BLaER1 treated with 17β-estradiol and CSF1 and Interleukin-3, amounts not matched to agents 10 nM and 100 nM (cell line): ENCODE data around the gene PANX1.

Source experiments
- H3K27ac ChIP-seq, 11 experiments: shearing (Covaris generic); formaldehyde crosslinking; 2 replicates each; pipeline ENCODE4 v1.8.1; 2022
- H3K27me3 ChIP-seq, 11 experiments: shearing (Covaris generic); formaldehyde crosslinking; 2 replicates each; pipeline ENCODE4 v1.8.1; 2022
- H3K36me3 ChIP-seq, 11 experiments: shearing (Covaris generic); formaldehyde crosslinking; 2 replicates each; pipeline ENCODE4 v1.8.1; 2022
- H3K4me1 ChIP-seq, 10 experiments: shearing (Covaris generic); formaldehyde crosslinking; 2 replicates each; pipeline ENCODE4 v1.8.1; 2022
- H3K4me2 ChIP-seq, 11 experiments: shearing (Covaris generic); formaldehyde crosslinking; 2 replicates each; pipeline ENCODE4 v1.8.1; 2022
- H3K4me3 ChIP-seq, 10 experiments: shearing (Covaris generic); formaldehyde crosslinking; 2 replicates each; pipeline ENCODE4 v1.8.1; 2022
- H3K9ac ChIP-seq, 11 experiments: shearing (Covaris generic); formaldehyde crosslinking; 2 replicates each; pipeline ENCODE4 v1.8.1; 2022
- H3K9me3 ChIP-seq, 11 experiments: shearing (Covaris generic); formaldehyde crosslinking; replicated peaks in 1 of 11; 2 replicates each; pipeline ENCODE4 v1.8.1; 2022
- H4K20me1 ChIP-seq, 11 experiments: shearing (Covaris generic); formaldehyde crosslinking; 2 replicates each; pipeline ENCODE4 v1.8.1; 2022
- Cebpa-rat ChIP-seq, 11 experiments: shearing (Covaris generic); IDR thresholded peaks; 2 replicates each; pipeline ENCODE4 v1.8.1; 2022

The PANX1 gene

GRCh38 chr11:94144216-94144615, 15.6 kb downstream of the PANX1 start:
- peaks cover 36 to 74% (median 46%) of the 10 kb centered on the region in 10 experiments for H3K4me1 ChIP-seq

GRCh38 chr11:94144664-94145063, 16.0 kb downstream of the PANX1 start:
- Histone ChIP-seq H3K27me3 (no peaks in the 10 kb centered on the region), H3K9ac (no peak overlapping the region), H3K4me2 (peak overlapping the region in 2 of 11 experiments; percentile 60 to 67; a peak in 4 of 22 replicates), H4K20me1 (peaks cover 4 to 99% (median 79%) of the 10 kb centered on the region in 11 experiments; a peak in 20 of 22 replicates), H3K4me3 (no peak overlapping the region), H3K9me3 (peaks cover 0 to 15% (median 8%) of the 10 kb centered on the region in 11 experiments; a peak in 17 of 22 replicates), H3K4me1 (peaks cover 40 to 79% (median 50%) of the 10 kb centered on the region in 10 experiments), H3K36me3 (peaks cover 0 to 46% (median 22%) of the 10 kb centered on the region in 11 experiments; a peak in 16 of 22 replicates), H3K27ac (peak overlapping the region in 1 of 11 experiments; percentile 44; a peak in 4 of 22 replicates)
- no peak for TF ChIP-seq Cebpa-rat (IDR thresholded peaks at IDR 0.05)

More at GRCh38 chr11:94144216-94144615, 15.6 kb downstream of the PANX1 start:
- H4K20me1 ChIP-seq: peaks cover 4 to 98% (median 81%) of the 10 kb centered on the region in 11 experiments; a peak in 20 of 22 replicates
- H3K9ac ChIP-seq: no peak overlapping the region
- H3K27ac ChIP-seq: peak overlapping the region in 2 of 11 experiments; percentile 3 to 44; a peak in 4 of 22 replicates
- no peak for TF ChIP-seq Cebpa-rat (IDR thresholded peaks at IDR 0.05)
- no peaks in the 10 kb centered on the region for H3K27me3 ChIP-seq
- peak overlapping the region in 3 of 11 experiments; percentile 38 to 67 (median 60); a peak in 6 of 22 replicates for H3K4me2 ChIP-seq
- peaks cover 0 to 19% (median 12%) of the 10 kb centered on the region in 11 experiments; a peak in 19 of 22 replicates for H3K9me3 ChIP-seq
- no peak overlapping the region for H3K4me3 ChIP-seq
- peaks cover 0 to 51% (median 22%) of the 10 kb centered on the region in 11 experiments; a peak in 18 of 22 replicates for H3K36me3 ChIP-seq

GRCh38 chr11:94145431-94145830, 16.8 kb downstream of the PANX1 start:
- peaks cover 0 to 39% (median 19%) of the 10 kb centered on the region in 11 experiments; a peak in 14 of 22 replicates for H3K36me3 ChIP-seq
- peaks cover 0 to 8% (median under 1%) of the 10 kb centered on the region in 11 experiments; a peak in 6 of 22 replicates for H3K9me3 ChIP-seq
- H3K4me1 ChIP-seq: peaks cover 47 to 80% (median 54%) of the 10 kb centered on the region in 10 experiments
- no peak overlapping the region for H3K27ac ChIP-seq
- no peak for TF ChIP-seq Cebpa-rat (IDR thresholded peaks at IDR 0.05)
- H3K4me3 ChIP-seq: no peak overlapping the region
- H3K27me3 ChIP-seq: no peaks in the 10 kb centered on the region
- H3K4me2 ChIP-seq: no peak overlapping the region
- H4K20me1 ChIP-seq: peaks cover 4 to 99% (median 80%) of the 10 kb centered on the region in 11 experiments; a peak in 20 of 22 replicates
- no peak overlapping the region for H3K9ac ChIP-seq

GRCh38 chr11:94145916-94146315, 17.3 kb downstream of the PANX1 start:
- H3K9ac ChIP-seq: no peak overlapping the region
- H3K4me2 ChIP-seq: no peak overlapping the region; a peak in 1 of 22 replicates
- peaks cover 51 to 82% (median 59%) of the 10 kb centered on the region in 10 experiments for H3K4me1 ChIP-seq
- peaks cover 0 to 8% (median 0%) of the 10 kb centered on the region in 11 experiments; a peak in 4 of 22 replicates for H3K9me3 ChIP-seq
- peaks cover 4 to 100% (median 84%) of the 10 kb centered on the region in 11 experiments; a peak in 20 of 22 replicates for H4K20me1 ChIP-seq
- no peaks in the 10 kb centered on the region for H3K27me3 ChIP-seq
- H3K4me3 ChIP-seq: no peak overlapping the region
- H3K27ac ChIP-seq: no peak overlapping the region
- TF ChIP-seq Cebpa-rat (IDR thresholded peaks at IDR 0.05): no peak
- H3K36me3 ChIP-seq: peaks cover 0 to 38% (median 17%) of the 10 kb centered on the region in 11 experiments; a peak in 14 of 22 replicates

- Histone ChIP-seq H3K4me1 (peaks cover 54 to 82% (median 66%) of the 10 kb centered on the region in 10 experiments), H3K9ac (no peak overlapping the region), H3K9me3 (peaks cover 0 to 7% (median 0%) of the 10 kb centered on the region in 11 experiments; a peak in 1 of 22 replicates), H3K4me2 (peak overlapping the region in 10 of 11 experiments; percentile 13 to 61 (median 33); a peak in 18 of 22 replicates), H3K4me3 (no peak overlapping the region), H4K20me1 (peaks cover 18 to 100% (median 85%) of the 10 kb centered on the region in 11 experiments; a peak in 20 of 22 replicates), H3K36me3 (peaks cover 0 to 28% (median 15%) of the 10 kb centered on the region in 11 experiments; a peak in 13 of 22 replicates), H3K27ac (no peak overlapping the region), H3K27me3 (no peaks in the 10 kb centered on the region)
- no peak for TF ChIP-seq Cebpa-rat (IDR thresholded peaks at IDR 0.05)
Observed at GRCh38 chr11:94147433-94147845, 18.8 kb downstream of the PANX1 start.

GRCh38 chr11:94148189-94148588, 19.5 kb downstream of the PANX1 start:
- Histone ChIP-seq H3K4me1 (peaks cover 47 to 82% (median 67%) of the 10 kb centered on the region in 10 experiments), H3K36me3 (peaks cover 0 to 35% (median 15%) of the 10 kb centered on the region in 11 experiments; a peak in 16 of 22 replicates), H3K9me3 (peaks cover 0 to 7% (median 0%) of the 10 kb centered on the region in 11 experiments; a peak in 1 of 22 replicates), H3K4me2 (no peak overlapping the region), H3K27ac (no peak overlapping the region), H3K4me3 (no peak overlapping the region), H4K20me1 (peaks cover 21 to 100% (median 85%) of the 10 kb centered on the region in 11 experiments; a peak in 20 of 22 replicates), H3K27me3 (no peaks in the 10 kb centered on the region), H3K9ac (no peak overlapping the region)
- TF ChIP-seq Cebpa-rat (IDR thresholded peaks at IDR 0.05): no peak

- peaks cover 30 to 100% (median 81%) of the 10 kb centered on the region in 11 experiments; a peak in 20 of 22 replicates for H4K20me1 ChIP-seq
- peaks cover 0 to 5% (median 0%) of the 10 kb centered on the region in 11 experiments; a peak in 3 of 22 replicates for H3K9me3 ChIP-seq
- TF ChIP-seq Cebpa-rat (IDR thresholded peaks at IDR 0.05): no peak
- H3K4me1 ChIP-seq: peaks cover 39 to 82% (median 67%) of the 10 kb centered on the region in 10 experiments
- no peak overlapping the region for H3K4me3 ChIP-seq
- no peaks in the 10 kb centered on the region for H3K27me3 ChIP-seq
- peak overlapping the region in 6 of 11 experiments; percentile 26 to 91 (median 82); a peak in 10 of 22 replicates for H3K4me2 ChIP-seq
- peaks cover 8 to 43% (median 28%) of the 10 kb centered on the region in 11 experiments; a peak in 21 of 22 replicates for H3K36me3 ChIP-seq
- H3K27ac ChIP-seq: no peak overlapping the region
- no peak overlapping the region for H3K9ac ChIP-seq
Observed at GRCh38 chr11:94149431-94150017, 20.9 kb downstream of the PANX1 start.

- Histone ChIP-seq H3K36me3 (peaks cover 9 to 44% (median 32%) of the 10 kb centered on the region in 11 experiments; a peak in 21 of 22 replicates), H4K20me1 (peaks cover 30 to 98% (median 79%) of the 10 kb centered on the region in 11 experiments; a peak in 20 of 22 replicates), H3K9me3 (peaks cover 0 to 5% (median under 1%) of the 10 kb centered on the region in 11 experiments; a peak in 5 of 22 replicates), H3K4me1 (peaks cover 39 to 81% (median 67%) of the 10 kb centered on the region in 10 experiments), H3K4me3 (no peak overlapping the region), H3K4me2 (peak overlapping the region; percentile 14 to 91 (median 53); a peak in 16 of 22 replicates), H3K27ac (peak overlapping the region in 3 of 11 experiments; percentile 39 to 55 (median 53); a peak in 6 of 22 replicates), H3K27me3 (no peaks in the 10 kb centered on the region), H3K9ac (no peak overlapping the region)
- TF ChIP-seq Cebpa-rat (IDR thresholded peaks at IDR 0.05): no peak
Observed at GRCh38 chr11:94150056-94150455, 21.4 kb downstream of the PANX1 start.
